ENCODE measurements around the gene BICD2. TPM values are rescaled to one million over a fixed set of nuclear protein-coding genes. Genes with fewer than 3 reads are reported as not detected.

Gene BICD2
- total and polyA plus RNA-seq, 2 donors (not counting 1 experiment from before 2014, with no cell fraction given): 33.2 to 49.5 TPM

DNA sequence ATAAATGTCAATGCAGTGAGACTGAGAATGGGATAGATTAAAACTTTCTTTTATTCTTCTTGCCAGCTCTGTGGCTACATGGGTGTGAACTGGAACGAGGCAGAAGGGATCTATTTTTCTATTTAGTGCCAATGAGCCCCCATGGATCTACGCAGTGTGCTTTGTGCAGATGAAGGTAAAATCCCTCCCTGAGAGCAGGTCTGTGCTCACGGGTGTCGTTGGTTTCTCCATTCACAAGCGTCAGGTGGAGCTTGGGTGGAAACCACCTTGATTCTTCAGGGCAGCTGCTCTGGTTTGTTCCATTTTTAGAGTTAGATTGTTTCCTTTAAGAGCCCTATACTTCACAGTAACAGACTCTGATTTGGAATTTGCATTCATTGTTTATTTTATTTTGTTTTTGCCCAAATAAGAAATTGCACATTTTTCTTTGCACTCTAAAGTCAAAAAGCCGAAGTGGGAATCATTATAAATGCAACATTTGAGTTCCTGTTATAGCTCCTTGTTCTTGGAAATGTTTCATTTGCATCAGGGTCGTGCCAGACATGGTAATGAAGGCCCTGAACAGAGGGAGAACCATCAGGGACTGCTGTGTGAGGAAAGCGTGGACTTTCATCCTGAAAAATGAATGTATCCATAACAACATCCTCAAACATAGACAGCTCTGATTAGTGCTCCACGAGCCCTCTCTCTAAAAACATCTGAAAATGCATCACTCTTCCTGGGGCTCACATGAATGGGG, 31.1 kb upstream of the BICD2 start:
- Mint-ChIP-seq H3K27me3 (peaks cover 53% of the 10 kb centered on the region), H3K27ac (no peak overlapping the region), H3K4me3 (no peak overlapping the region), H3K9me3 (ENCODE audit: insufficient read depth) (no peaks in the 10 kb centered on the region), H3K4me1 (peaks cover 3% of the 10 kb centered on the region)
- ChIA-PET CTCF (interaction anchor here (17.1 kb wide), 1 partner anchor 64 kb away, joined by 241 read pairs; no protein-coding TSS in a partner anchor), POLR2A (no interaction called here)
- Histone ChIP-seq H3K79me2 (ENCODE audit: control insufficient read depth, insufficient read depth, low read length) (no peaks in the 10 kb centered on the region), H4K20me1 (ENCODE audit: control insufficient read depth, insufficient read depth, low read length, poor library complexity, severe bottlenecking) (no peaks in the 10 kb centered on the region), H2AFZ (ENCODE audit: insufficient read depth, low read depth, low read length, poor library complexity, severe bottlenecking) (no peak overlapping the region), H3K4me1 (ENCODE audit: control insufficient read depth in 2 of 2, insufficient read depth in 2 of 2, low read length in 2 of 2) (peaks cover 3 to 4% of the 10 kb centered on the region in 2 donors), H3K27me3 (replicated peaks in 1 of 4; ENCODE audit: control extremely low read depth in 1 of 4, control insufficient read depth in 3 of 4, insufficient read depth in 4 of 4, low read length in 3 of 4) (peaks cover 0 to 7% (median 3%) of the 10 kb centered on the region in 4 experiments), H3K4me3 (ENCODE audit: control extremely low read depth in 1 of 5, extremely low read depth in 1 of 5, insufficient read depth in 1 of 5, low read depth in 2 of 5, low read length in 4 of 5) (no peak overlapping the region), H3K4me2 (replicated peaks; ENCODE audit: low read depth, low read length, poor library complexity, severe bottlenecking) (no peak overlapping the region), H3K9me3 (ENCODE audit: control extremely low read depth in 1 of 3, control insufficient read depth in 2 of 3, insufficient read depth in 1 of 3, low read length in 2 of 3) (no peaks in the 10 kb centered on the region), H3K9ac (ENCODE audit: low read length) (no peak overlapping the region), H3K27ac (ENCODE audit: low read length in 2 of 2) (no peak overlapping the region), H3K36me3 (replicated peaks in 1 of 2; ENCODE audit: control extremely low read depth in 1 of 2, control insufficient read depth in 1 of 2, extremely low read depth in 1 of 2, insufficient read depth in 2 of 2, low read length in 1 of 2) (no peaks in the 10 kb centered on the region)
- no peak for TF ChIP-seq EZH2 (IDR thresholded peaks at IDR 0.05; ENCODE audit: borderline replicate concordance, insufficient read depth, low read depth, low read length, poor library complexity, severe bottlenecking)
- TF ChIP-seq, protein P1, sequence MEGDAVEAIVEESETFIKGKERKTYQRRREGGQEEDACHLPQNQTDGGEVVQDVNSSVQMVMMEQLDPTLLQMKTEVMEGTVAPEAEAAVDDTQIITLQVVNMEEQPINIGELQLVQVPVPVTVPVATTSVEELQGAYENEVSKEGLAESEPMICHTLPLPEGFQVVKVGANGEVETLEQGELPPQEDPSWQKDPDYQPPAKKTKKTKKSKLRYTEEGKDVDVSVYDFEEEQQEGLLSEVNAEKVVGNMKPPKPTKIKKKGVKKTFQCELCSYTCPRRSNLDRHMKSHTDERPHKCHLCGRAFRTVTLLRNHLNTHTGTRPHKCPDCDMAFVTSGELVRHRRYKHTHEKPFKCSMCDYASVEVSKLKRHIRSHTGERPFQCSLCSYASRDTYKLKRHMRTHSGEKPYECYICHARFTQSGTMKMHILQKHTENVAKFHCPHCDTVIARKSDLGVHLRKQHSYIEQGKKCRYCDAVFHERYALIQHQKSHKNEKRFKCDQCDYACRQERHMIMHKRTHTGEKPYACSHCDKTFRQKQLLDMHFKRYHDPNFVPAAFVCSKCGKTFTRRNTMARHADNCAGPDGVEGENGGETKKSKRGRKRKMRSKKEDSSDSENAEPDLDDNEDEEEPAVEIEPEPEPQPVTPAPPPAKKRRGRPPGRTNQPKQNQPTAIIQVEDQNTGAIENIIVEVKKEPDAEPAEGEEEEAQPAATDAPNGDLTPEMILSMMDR (IDR thresholded peaks at IDR 0.05): no peak
- 76% methylated on average over 4 of the region's 9 CpGs for WGBS (ENCODE audit: insufficient coverage)
- ATAC-seq (ENCODE audit: low read depth): no peak
- intact Hi-C loops (cut with micrococcal nuclease): no loop called here
- DNase-seq: no peak

DNA sequence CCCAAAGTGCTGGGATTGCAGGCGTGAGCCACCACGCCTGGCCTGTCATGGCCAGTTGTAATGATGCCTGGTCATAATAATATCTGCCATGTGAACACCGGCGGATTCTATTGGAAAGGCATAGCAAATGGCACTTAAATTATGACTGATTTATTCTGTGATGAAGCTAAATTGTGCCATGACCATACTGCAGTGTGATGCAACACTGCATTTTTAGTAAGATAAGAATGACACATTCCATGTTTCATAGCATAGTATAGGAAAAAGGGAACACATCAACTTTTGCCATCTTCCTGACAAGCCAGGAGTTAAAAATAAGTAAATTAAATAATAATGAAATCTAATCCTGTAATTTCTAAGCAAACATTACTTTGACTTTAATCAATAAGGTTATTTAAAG, 30.4 kb upstream of the BICD2 start:
- H3K79me2 ChIP-seq (ENCODE audit: control insufficient read depth, insufficient read depth, low read length): no peaks in the 10 kb centered on the region
- H3K27me3 ChIP-seq (replicated peaks in 1 of 4; ENCODE audit: control extremely low read depth in 1 of 4, control insufficient read depth in 3 of 4, insufficient read depth in 4 of 4, low read length in 3 of 4): peaks cover 0 to 7% (median 3%) of the 10 kb centered on the region in 4 experiments
- Mint-ChIP-seq H3K27me3 (peaks cover 49% of the 10 kb centered on the region), H3K4me3 (no peak overlapping the region), H3K27ac (no peak overlapping the region), H3K4me1 (peaks cover 3% of the 10 kb centered on the region), H3K9me3 (ENCODE audit: insufficient read depth) (no peaks in the 10 kb centered on the region)
- H3K9ac ChIP-seq (ENCODE audit: low read length): no peak overlapping the region
- ChIA-PET CTCF (interaction anchor here (9.2 to 17.1 kb wide), 2 partner anchors 64 to 78 kb away, joined by 203 to 241 read pairs; no protein-coding TSS in a partner anchor), POLR2A (no interaction called here)
- H3K4me2 ChIP-seq (replicated peaks; ENCODE audit: low read depth, low read length, poor library complexity, severe bottlenecking): no peak overlapping the region
- H2AFZ ChIP-seq (ENCODE audit: insufficient read depth, low read depth, low read length, poor library complexity, severe bottlenecking): no peak overlapping the region
- DNase-seq: no peak
- intact Hi-C loops (cut with micrococcal nuclease): loop anchor here (5.0 kb wide), 1 partner anchor 658 kb away; no protein-coding TSS in a partner anchor
- no peaks in the 10 kb centered on the region for H4K20me1 ChIP-seq (ENCODE audit: control insufficient read depth, insufficient read depth, low read length, poor library complexity, severe bottlenecking)
- ATAC-seq (ENCODE audit: low read depth): no peak
- peaks cover 3 to 7% of the 10 kb centered on the region in 2 donors for H3K4me1 ChIP-seq (ENCODE audit: control insufficient read depth in 2 of 2, insufficient read depth in 2 of 2, low read length in 2 of 2)
- no peak overlapping the region for H3K4me3 ChIP-seq (ENCODE audit: control extremely low read depth in 1 of 5, extremely low read depth in 1 of 5, insufficient read depth in 1 of 5, low read depth in 2 of 5, low read length in 4 of 5)
- TF ChIP-seq EZH2 (IDR thresholded peaks at IDR 0.05; ENCODE audit: borderline replicate concordance, insufficient read depth, low read depth, low read length, poor library complexity, severe bottlenecking): no peak
- TF ChIP-seq, protein P1 (IDR thresholded peaks at IDR 0.05): no peak
- 100% methylated on average over 4 of the region's 4 CpGs for WGBS (ENCODE audit: insufficient coverage)
- H3K9me3 ChIP-seq (ENCODE audit: control extremely low read depth in 1 of 3, control insufficient read depth in 2 of 3, insufficient read depth in 1 of 3, low read length in 2 of 3): no peaks in the 10 kb centered on the region
- H3K27ac ChIP-seq (ENCODE audit: low read length in 2 of 2): no peak overlapping the region
- H3K36me3 ChIP-seq (replicated peaks in 1 of 2; ENCODE audit: control extremely low read depth in 1 of 2, control insufficient read depth in 1 of 2, extremely low read depth in 1 of 2, insufficient read depth in 2 of 2, low read length in 1 of 2): no peaks in the 10 kb centered on the region
